Esophagus squamous epithelium (tissue), 5 donors: ENCODE data around the gene KDM3A. TPM values are rescaled to one million over a fixed set of nuclear protein-coding genes. Genes with fewer than 3 reads are reported as not detected.

ENCODE experiments used
- DNase-seq: peaks from one replicate; lab custom pipeline; 2025; lab: John Stamatoyannopoulos, UW
- H3K27ac ChIP-seq, 4 donors: fragments of 200-600 bp; sonication (generic); one replicate each; pipeline ENCODE4 v1.5.1; 2016 to 2019; ENCODE audit warnings: mild to moderate bottlenecking in 1 of 4
- H3K27me3 ChIP-seq, 4 donors: fragments of 200-600 bp; sonication (generic); 1 replicate in 3 of 4; 2 replicates in 1 of 4; pipeline versions ENCODE4 v1.5.1 to v1.6.0; 2017 to 2021; ENCODE audit warnings: antibody characterized with exemption in 1 of 4
- H3K36me3 ChIP-seq, 3 donors: fragments of 200-600 bp; sonication (generic); one replicate each; pipeline ENCODE4 v1.5.1; 2016 to 2019
- H3K4me1 ChIP-seq, 3 donors: fragments of 200-600 bp; sonication (generic); one replicate each; pipeline ENCODE4 v1.5.1; 2017 to 2019
- H3K4me3 ChIP-seq, 4 donors: fragments of 200-600 bp; sonication (generic); 1 replicate in 3 of 4; 2 replicates in 1 of 4; pipeline ENCODE4 v1.5.1; 2016 to 2019; ENCODE audit warnings: mild to moderate bottlenecking in 2 of 4, moderate library complexity in 1 of 4
- H3K9me3 ChIP-seq, 3 donors: fragments of 200-600 bp; sonication (generic); one replicate each; pipeline ENCODE4 v1.5.1; 2016 to 2019
- POLR2A ChIP-seq, 4 donors: fragments of 450-650 bp; IDR thresholded peaks; one replicate each; pipeline ENCODE4 v1.6.1; 2017; ENCODE audit warnings: antibody characterized with exemption in 4 of 4, mild to moderate bottlenecking in 4 of 4, moderate library complexity in 3 of 4
- WGBS, 2 donors: methylation state at CpG; one replicate each; pipeline ENCODE4 v1.1.5; 2018; 5-methylcytosine and 5-hydroxymethylcytosine counted together
- intact Hi-C: fragments of 100-400 bp; cut with DNase I; formaldehyde crosslinking; loops from one replicate; pipeline ENCODE4 v1.15.0; 2022
- total RNA-seq, 4 donors: library from RNA; depleted of rRNA; stranded (reverse); fragments of >200 nt; gene quantifications; one replicate each; pipeline ENCODE4 v1.1.0, GENCODE V29; 2016
- TF ChIP-seq, protein P1 (sequence below), 6 experiments: fragments of 450-650 bp in 4 of 6; fragments of 200-600 bp in 2 of 6; sonication (generic) in 2 of 6; IDR thresholded peaks; one replicate each; pipeline ENCODE4 v1.5.1; 2016 to 2019; ENCODE audit warnings: antibody characterized with exemption in 6 of 6, mild to moderate bottlenecking in 4 of 6, moderate library complexity in 4 of 6
- donor health status: DM: yes; HTN: yes; CAD: no.

The KDM3A gene
- total RNA-seq, 4 donors from 2014 or later: 22.0 to 60.7 (median 23.9) TPM

DNA sequence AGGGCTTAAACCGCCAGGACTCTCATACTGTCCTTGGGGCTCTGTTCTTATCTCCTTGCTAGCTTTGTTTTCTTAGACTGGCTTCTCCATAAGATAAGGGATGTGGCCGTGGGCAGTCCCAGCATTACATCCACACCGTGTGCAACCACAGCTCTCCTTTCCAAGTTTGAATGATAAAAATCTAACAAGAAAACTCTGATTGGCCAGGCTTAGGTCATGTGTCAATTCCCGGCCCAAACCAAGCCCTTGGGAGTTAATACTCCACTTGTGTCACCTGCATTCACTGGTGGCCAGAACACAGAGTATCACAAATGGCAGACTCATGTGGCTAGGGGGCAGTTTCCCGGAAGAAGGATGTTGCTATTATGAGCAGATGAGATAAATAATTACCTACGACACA lies 43.2 kb upstream of the KDM3A start:
- Histone ChIP-seq H3K4me3 (no peak overlapping the region), H3K36me3 (no peaks in the 10 kb centered on the region), H3K27me3 (no peaks in the 10 kb centered on the region), H3K4me1 (peaks cover 0 to 12% (median 4%) of the 10 kb centered on the region in 3 donors), H3K27ac (no peak overlapping the region), H3K9me3 (no peaks in the 10 kb centered on the region)
- no peak for DNase-seq
- no peak for TF ChIP-seq POLR2A (IDR thresholded peaks at IDR 0.05)
- TF ChIP-seq, protein P1, sequence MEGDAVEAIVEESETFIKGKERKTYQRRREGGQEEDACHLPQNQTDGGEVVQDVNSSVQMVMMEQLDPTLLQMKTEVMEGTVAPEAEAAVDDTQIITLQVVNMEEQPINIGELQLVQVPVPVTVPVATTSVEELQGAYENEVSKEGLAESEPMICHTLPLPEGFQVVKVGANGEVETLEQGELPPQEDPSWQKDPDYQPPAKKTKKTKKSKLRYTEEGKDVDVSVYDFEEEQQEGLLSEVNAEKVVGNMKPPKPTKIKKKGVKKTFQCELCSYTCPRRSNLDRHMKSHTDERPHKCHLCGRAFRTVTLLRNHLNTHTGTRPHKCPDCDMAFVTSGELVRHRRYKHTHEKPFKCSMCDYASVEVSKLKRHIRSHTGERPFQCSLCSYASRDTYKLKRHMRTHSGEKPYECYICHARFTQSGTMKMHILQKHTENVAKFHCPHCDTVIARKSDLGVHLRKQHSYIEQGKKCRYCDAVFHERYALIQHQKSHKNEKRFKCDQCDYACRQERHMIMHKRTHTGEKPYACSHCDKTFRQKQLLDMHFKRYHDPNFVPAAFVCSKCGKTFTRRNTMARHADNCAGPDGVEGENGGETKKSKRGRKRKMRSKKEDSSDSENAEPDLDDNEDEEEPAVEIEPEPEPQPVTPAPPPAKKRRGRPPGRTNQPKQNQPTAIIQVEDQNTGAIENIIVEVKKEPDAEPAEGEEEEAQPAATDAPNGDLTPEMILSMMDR (IDR thresholded peaks at IDR 0.05): no peak
- intact Hi-C loops: no loop called here
- WGBS, 2 donors: 65 to 79% methylated on average over 6 of the region's 6 CpGs

GRCh38 chr2:86398500-86399474 lies 42.4 kb upstream of the KDM3A start:
- no peaks in the 10 kb centered on the region for H3K9me3 ChIP-seq
- TF ChIP-seq, protein P1 (IDR thresholded peaks at IDR 0.05): no peak
- no peak for TF ChIP-seq POLR2A (IDR thresholded peaks at IDR 0.05)
- no peaks in the 10 kb centered on the region for H3K36me3 ChIP-seq
- intact Hi-C loops: no loop called here
- H3K4me1 ChIP-seq: peaks cover 0 to 6% (median 3%) of the 10 kb centered on the region in 3 donors
- H3K27me3 ChIP-seq: no peaks in the 10 kb centered on the region
- no peak overlapping the region for H3K4me3 ChIP-seq
- WGBS, 2 donors: 86 to 89% methylated on average over 7 of the region's 7 CpGs
- no peak overlapping the region for H3K27ac ChIP-seq
- DNase-seq: no peak

GRCh38 chr2:86400321-86400720 lies 40.9 kb upstream of the KDM3A start:
- no peaks in the 10 kb centered on the region for H3K27me3 ChIP-seq
- 33 to 63% methylated on average over 1 of the region's 1 CpG for WGBS, 2 donors

DNA sequence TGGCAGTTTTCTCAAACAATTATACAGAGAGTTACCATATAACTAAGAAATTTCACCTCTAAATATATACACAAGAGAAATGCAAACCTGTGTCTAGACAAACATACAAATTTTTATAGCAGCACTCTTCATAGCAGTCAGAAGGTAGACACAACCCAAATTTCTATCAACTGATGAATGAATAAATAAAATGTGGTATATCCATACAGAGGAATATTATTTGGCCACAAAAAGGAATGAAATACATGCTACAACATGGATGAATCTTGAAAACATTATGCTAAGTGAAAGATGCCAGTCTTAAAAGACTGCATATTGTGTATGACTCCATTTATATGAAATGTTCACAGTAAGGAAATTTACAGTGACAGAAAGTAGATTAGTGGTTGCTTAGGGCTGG lies 30.6 kb upstream of the KDM3A start:
- Histone ChIP-seq H3K27me3 (peaks cover 0 to 10% (median 0%) of the 10 kb centered on the region in 4 donors), H3K36me3 (no peaks in the 10 kb centered on the region), H3K4me3 (no peak overlapping the region), H3K9me3 (no peaks in the 10 kb centered on the region), H3K4me1 (peaks cover 0 to 22% (median 10%) of the 10 kb centered on the region in 3 donors), H3K27ac (no peak overlapping the region)
- intact Hi-C loops: no loop called here
- TF ChIP-seq POLR2A (IDR thresholded peaks at IDR 0.05): no peak
- TF ChIP-seq, protein P1 (IDR thresholded peaks at IDR 0.05): no peak
- no peak for DNase-seq

More at GRCh38 chr2:86400321-86400720, 40.9 kb upstream of the KDM3A start:
- H3K4me1 ChIP-seq: no peaks in the 10 kb centered on the region
- H3K4me3 ChIP-seq: no peak overlapping the region
- intact Hi-C loops: no loop called here
- no peak overlapping the region for H3K27ac ChIP-seq
- TF ChIP-seq, protein P1 (IDR thresholded peaks at IDR 0.05): no peak
- TF ChIP-seq POLR2A (IDR thresholded peaks at IDR 0.05): no peak
- H3K36me3 ChIP-seq: no peaks in the 10 kb centered on the region
- H3K9me3 ChIP-seq: no peaks in the 10 kb centered on the region
- no peak for DNase-seq

DNA sequence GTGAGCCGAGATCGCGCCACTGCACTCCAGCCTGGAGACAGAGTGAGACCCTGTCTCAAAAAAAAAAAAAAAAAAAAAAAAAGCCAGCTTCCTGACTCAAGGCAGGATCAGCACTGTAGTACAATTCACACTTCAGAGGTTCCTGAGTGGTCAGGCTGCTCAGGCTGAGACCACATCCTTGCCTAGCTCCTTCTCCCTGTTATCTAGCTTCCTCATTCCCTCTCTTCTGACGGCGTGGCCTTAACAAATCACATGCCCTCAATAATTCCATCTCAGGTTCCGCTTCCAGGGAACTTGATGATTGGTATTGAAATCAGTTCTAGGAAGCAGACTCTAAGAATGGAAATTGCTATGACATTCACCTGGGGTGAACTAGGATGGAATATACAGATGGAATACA lies 29.8 kb upstream of the KDM3A start:
- H3K4me3 ChIP-seq: no peak overlapping the region
- H3K9me3 ChIP-seq: no peaks in the 10 kb centered on the region
- TF ChIP-seq POLR2A (IDR thresholded peaks at IDR 0.05): no peak
- TF ChIP-seq, protein P1 (IDR thresholded peaks at IDR 0.05): no peak
- DNase-seq: no peak
- WGBS, 2 donors: 82% methylated on average over 6 of the region's 6 CpGs
- H3K27ac ChIP-seq: no peak overlapping the region
- peaks cover 0 to 27% (median 10%) of the 10 kb centered on the region in 3 donors for H3K4me1 ChIP-seq
- H3K36me3 ChIP-seq: no peaks in the 10 kb centered on the region
- peaks cover 0 to 10% (median 0%) of the 10 kb centered on the region in 4 donors for H3K27me3 ChIP-seq
- intact Hi-C loops: no loop called here
